Calu3 (cell line): ENCODE results near the gene PRODH2. TPM values are rescaled to one million over a fixed set of nuclear protein-coding genes. Genes with fewer than 3 reads are reported as not detected.

Source experiments
- BruUV-seq: library from RNA; stranded (reverse); fragments of 400-500 nt; replicated peaks from 2 replicates; lab custom pipeline; 2021; lab: Mats Ljungman, UMichigan
- CTCF ChIA-PET: fragments of 300-600 bp; sonication (Branson Sonifier 250); formaldehyde crosslinking; loops from one replicate; lab custom pipeline; 2022; ENCODE audit warnings: antibody characterized with exemption; lab: Charles Lee
- DNase-seq: peaks from one replicate; pipeline ENCODE4 v3.0.0; 2022
- H3K27ac Mint-ChIP-seq: one replicate; pipeline ENCODE4 v1.8.0; 2022; ENCODE audit warnings: mixed read lengths; ENCODE audit not compliant: unreplicated experiment
- H3K27me3 Mint-ChIP-seq: one replicate; pipeline ENCODE4 v1.8.0; 2022; ENCODE audit warnings: mixed read lengths; ENCODE audit not compliant: unreplicated experiment
- H3K36me3 Mint-ChIP-seq: one replicate; pipeline ENCODE4 v1.8.0; 2022; ENCODE audit warnings: mild to moderate bottlenecking, moderate library complexity, mixed read lengths; ENCODE audit not compliant: insufficient read depth, unreplicated experiment
- H3K4me1 Mint-ChIP-seq: one replicate; pipeline ENCODE4 v1.8.0; 2022; ENCODE audit warnings: mild to moderate bottlenecking, low read depth, mixed read lengths; ENCODE audit not compliant: unreplicated experiment
- H3K4me3 Mint-ChIP-seq: one replicate; pipeline ENCODE4 v1.8.0; 2022; ENCODE audit warnings: mild to moderate bottlenecking, low read depth, moderate library complexity, mixed read lengths; ENCODE audit not compliant: unreplicated experiment
- H3K9me3 Mint-ChIP-seq: one replicate; pipeline ENCODE4 v1.8.0; 2022; ENCODE audit warnings: low read depth, mixed read lengths; ENCODE audit not compliant: unreplicated experiment
- intact Hi-C: fragments of 100-400 bp; cut with micrococcal nuclease; formaldehyde crosslinking; loops from one replicate; pipeline ENCODE4 v1.10.0; 2022; ENCODE audit not compliant: unreplicated experiment
- total RNA-seq: library from RNA; stranded (reverse); gene quantifications from 2 replicates; pipeline ENCODE4 v1.2.3, GENCODE V29; 2022
- TF ChIP-seq, protein P1 (sequence below): fragments of 200-600 bp; IDR thresholded peaks from one replicate; pipeline ENCODE4 v1.8.0; 2022; ENCODE audit warnings: antibody characterized with exemption; ENCODE audit not compliant: unreplicated experiment

PRODH2 gene
- total RNA-seq, 1 experiment from 2014 or later = not detected

- no peaks in the 10 kb centered on the region for H3K9me3 Mint-ChIP-seq
- no peaks in the 10 kb centered on the region for H3K27me3 Mint-ChIP-seq
- no TSS peak for BruUV-seq
- peaks cover 82% of the 10 kb centered on the region for H3K36me3 Mint-ChIP-seq
- H3K4me1 Mint-ChIP-seq = peaks cover 11% of the 10 kb centered on the region
- intact Hi-C loops = no loop called here
- DNase-seq = no peak
- no peak overlapping the region for H3K27ac Mint-ChIP-seq
- CTCF ChIA-PET = no interaction called here
- TF ChIP-seq, protein P1, sequence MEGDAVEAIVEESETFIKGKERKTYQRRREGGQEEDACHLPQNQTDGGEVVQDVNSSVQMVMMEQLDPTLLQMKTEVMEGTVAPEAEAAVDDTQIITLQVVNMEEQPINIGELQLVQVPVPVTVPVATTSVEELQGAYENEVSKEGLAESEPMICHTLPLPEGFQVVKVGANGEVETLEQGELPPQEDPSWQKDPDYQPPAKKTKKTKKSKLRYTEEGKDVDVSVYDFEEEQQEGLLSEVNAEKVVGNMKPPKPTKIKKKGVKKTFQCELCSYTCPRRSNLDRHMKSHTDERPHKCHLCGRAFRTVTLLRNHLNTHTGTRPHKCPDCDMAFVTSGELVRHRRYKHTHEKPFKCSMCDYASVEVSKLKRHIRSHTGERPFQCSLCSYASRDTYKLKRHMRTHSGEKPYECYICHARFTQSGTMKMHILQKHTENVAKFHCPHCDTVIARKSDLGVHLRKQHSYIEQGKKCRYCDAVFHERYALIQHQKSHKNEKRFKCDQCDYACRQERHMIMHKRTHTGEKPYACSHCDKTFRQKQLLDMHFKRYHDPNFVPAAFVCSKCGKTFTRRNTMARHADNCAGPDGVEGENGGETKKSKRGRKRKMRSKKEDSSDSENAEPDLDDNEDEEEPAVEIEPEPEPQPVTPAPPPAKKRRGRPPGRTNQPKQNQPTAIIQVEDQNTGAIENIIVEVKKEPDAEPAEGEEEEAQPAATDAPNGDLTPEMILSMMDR = no peak
- H3K4me3 Mint-ChIP-seq = no peak overlapping the region
Measured at GRCh38 chr19:35760711-35761349, 51.8 kb downstream of the PRODH2 start.

DNA sequence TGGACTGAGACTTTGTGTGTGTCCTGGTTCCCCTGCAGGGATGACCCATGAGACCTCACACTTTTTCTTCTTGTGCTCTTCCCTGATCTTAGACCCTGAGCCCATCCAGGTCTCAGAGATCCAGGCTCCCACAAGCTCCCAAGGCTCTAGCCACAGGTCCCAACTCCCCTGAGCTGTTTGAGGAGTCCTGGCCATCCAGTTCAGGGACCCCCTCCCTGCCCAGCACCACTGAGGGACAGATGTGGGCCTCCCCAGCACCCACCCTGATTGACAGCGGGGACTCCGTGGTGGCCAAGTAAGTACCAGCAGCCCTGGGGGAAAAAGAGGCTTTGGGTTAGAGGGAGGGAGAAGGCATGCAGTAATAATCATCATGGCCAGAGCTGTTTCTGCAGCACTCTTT, 52.9 kb downstream of the PRODH2 start:
- no peak for DNase-seq
- no peaks in the 10 kb centered on the region for H3K9me3 Mint-ChIP-seq
- no peak overlapping the region for H3K27ac Mint-ChIP-seq
- TF ChIP-seq, protein P1 = no peak
- H3K4me1 Mint-ChIP-seq = peaks cover 11% of the 10 kb centered on the region
- H3K4me3 Mint-ChIP-seq = peak overlapping the region; percentile 99
- H3K36me3 Mint-ChIP-seq = peaks cover 84% of the 10 kb centered on the region
- intact Hi-C loops = no loop called here
- CTCF ChIA-PET = no interaction called here
- no TSS peak for BruUV-seq
- H3K27me3 Mint-ChIP-seq = no peaks in the 10 kb centered on the region

DNA sequence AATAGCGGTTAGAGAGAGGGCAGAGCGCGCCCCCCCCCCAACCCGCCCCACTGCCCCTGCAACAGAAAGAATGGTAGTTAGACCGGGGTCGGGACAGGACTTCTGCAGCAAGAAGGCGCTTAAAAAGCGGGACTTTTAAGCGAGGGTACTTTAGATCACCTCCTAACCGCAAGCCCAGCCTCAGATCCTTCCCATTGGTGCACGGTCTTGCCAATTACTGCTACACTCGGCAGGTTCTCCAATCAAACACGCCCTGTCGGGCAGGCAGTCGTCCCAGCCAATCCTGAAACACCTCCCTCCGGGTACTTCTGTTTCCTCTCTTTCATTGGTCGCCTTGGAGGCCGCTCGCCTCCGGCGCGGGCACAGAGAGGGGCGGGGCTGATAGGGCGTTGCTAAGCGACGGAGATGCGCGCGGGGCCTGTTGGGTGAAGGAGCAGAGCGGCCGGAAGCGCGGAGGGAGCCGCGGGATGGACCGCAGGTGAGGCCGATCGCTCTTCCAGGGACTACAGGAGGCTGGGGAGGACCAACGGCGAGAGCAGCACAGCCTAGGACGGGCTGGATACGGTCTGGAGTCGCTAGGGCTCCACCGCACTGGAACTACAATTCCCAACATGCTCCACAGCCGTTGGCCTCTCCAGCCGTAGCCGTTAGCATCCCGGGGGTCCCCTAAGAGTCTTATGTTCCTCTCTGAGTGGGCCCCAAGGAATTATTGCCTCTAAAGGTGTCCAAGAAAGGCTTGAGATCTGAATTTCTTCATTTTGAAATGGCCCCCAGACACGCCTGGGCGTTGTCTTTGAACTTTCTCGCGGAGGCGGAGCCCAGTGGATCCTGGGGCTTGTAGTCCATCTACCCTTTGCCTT, 54.7 kb downstream of the PRODH2 start, which contains the start of gene PROSER3:
Gene PROSER3, plus strand, starts transcription at position 428 of the 860 bp plus-strand sequence. Its CDS starts 40 bp downstream, at position 468.
- Mint-ChIP-seq H3K27me3 (no peaks in the 10 kb centered on the region), H3K36me3 (peaks cover 79% of the 10 kb centered on the region), H3K9me3 (no peaks in the 10 kb centered on the region), H3K4me3 (peak within 1 kb of the TSS; percentile 99), H3K27ac (peak within 1 kb of the TSS; percentile 100), H3K4me1 (peaks cover 11% of the 10 kb centered on the region)
- CTCF ChIA-PET = no interaction called here
- TF ChIP-seq, protein P1 = no peak
- peak; percentile 99 for DNase-seq
- intact Hi-C loops = no loop called here
- TSS peak; percentile 67 for BruUV-seq

DNA sequence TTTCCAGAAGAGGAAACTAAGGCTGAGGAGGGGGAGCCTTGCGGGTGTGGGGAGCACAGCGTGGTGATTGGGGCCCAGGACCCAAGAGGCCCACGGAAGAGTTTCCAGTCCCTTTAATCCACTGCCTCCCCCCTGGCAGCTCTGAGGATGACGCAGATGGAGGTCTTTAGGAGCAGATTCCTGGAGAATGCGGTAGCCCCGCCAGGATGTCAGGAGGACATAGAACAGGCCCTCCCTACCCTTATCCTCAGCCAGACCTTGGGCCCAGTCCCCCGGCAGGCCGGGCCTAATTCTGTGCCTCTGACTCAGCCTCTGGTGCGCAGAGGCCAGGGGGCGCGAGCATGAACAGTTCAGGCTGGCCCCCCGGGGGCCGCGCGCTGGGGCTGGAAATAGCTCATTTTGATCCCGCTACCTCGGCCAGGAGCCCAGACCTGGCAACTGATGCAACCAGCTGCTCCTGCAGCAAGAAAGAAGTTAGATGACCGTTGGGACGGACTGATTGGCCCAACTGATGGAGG, 55.4 kb downstream of the PRODH2 start:
- intact Hi-C loops = no loop called here

More for the DNA sequence above, 55.4 kb downstream of the PRODH2 start:
- Mint-ChIP-seq H3K27ac (peak overlapping the region; percentile 100), H3K9me3 (no peaks in the 10 kb centered on the region), H3K36me3 (peaks cover 72% of the 10 kb centered on the region), H3K4me1 (peaks cover 11% of the 10 kb centered on the region), H3K27me3 (no peaks in the 10 kb centered on the region), H3K4me3 (peak overlapping the region; percentile 99)
- CTCF ChIA-PET = no interaction called here
- DNase-seq = peak; percentile 43
- TF ChIP-seq, protein P1 = no peak
- no TSS peak for BruUV-seq
